MCF 10A (cell line): ENCODE results near the gene KIF1B. TPM values are rescaled to one million over a fixed set of nuclear protein-coding genes. Genes with fewer than 3 reads are reported as not detected.

Experiments
- BruUV-seq: library from RNA; stranded (reverse); fragments of 400-500 nt; replicated peaks from 2 replicates; lab custom pipeline; 2021; lab: Mats Ljungman, UMichigan
- CTCF ChIA-PET: fragments of 300-600 bp; sonication (Branson Sonifier 250); formaldehyde crosslinking; extraction: SDS; loops from one replicate; lab custom pipeline; 2021; ENCODE audit warnings: antibody characterized with exemption, inconsistent platforms; lab: Yijun Ruan, JAX
- POLR2A ChIA-PET: fragments of 300-600, 350-650 bp; sonication (Branson Sonifier 250); formaldehyde crosslinking; extraction: SDS; loops from one replicate; lab custom pipeline; 2020; ENCODE audit warnings: antibody characterized with exemption, inconsistent platforms; lab: Yijun Ruan, JAX
- DNase-seq: peaks from one replicate; pipeline ENCODE4 v3.0.0-alpha.2; 2018; ENCODE audit not compliant: unreplicated experiment
- H3K27ac Mint-ChIP-seq: one replicate; pipeline ENCODE4 v1.8.0; 2022; ENCODE audit warnings: mild to moderate bottlenecking, low read depth, mixed read lengths; ENCODE audit not compliant: unreplicated experiment
- H3K27me3 Mint-ChIP-seq: one replicate; pipeline ENCODE4 v1.8.0; 2022; ENCODE audit warnings: mixed read lengths; ENCODE audit not compliant: insufficient read depth, unreplicated experiment
- H3K36me3 Mint-ChIP-seq: one replicate; pipeline ENCODE4 v1.8.0; 2022; ENCODE audit warnings: mild to moderate bottlenecking, moderate library complexity, mixed read lengths; ENCODE audit not compliant: insufficient read depth, unreplicated experiment
- H3K4me1 Mint-ChIP-seq: one replicate; pipeline ENCODE4 v1.8.0; 2022; ENCODE audit warnings: mixed read lengths; ENCODE audit not compliant: insufficient read depth, unreplicated experiment
- H3K4me3 Mint-ChIP-seq: one replicate; pipeline ENCODE4 v1.8.0; 2022; ENCODE audit warnings: mild to moderate bottlenecking, moderate library complexity, mixed read lengths; ENCODE audit not compliant: unreplicated experiment
- H3K9me3 Mint-ChIP-seq: one replicate; pipeline ENCODE4 v1.8.0; 2022; ENCODE audit warnings: mixed read lengths; ENCODE audit not compliant: unreplicated experiment
- CTCF ChIP-seq: fragments of 200-600 bp; IDR thresholded peaks from one replicate; pipeline ENCODE4 v1.8.0; 2022; ENCODE audit warnings: antibody characterized with exemption, mild to moderate bottlenecking; ENCODE audit not compliant: unreplicated experiment
- intact Hi-C: fragments of 100-400 bp; cut with micrococcal nuclease; formaldehyde crosslinking; loops from 2 replicates; pipeline ENCODE4 v1.14.1; 2022
- total RNA-seq: library from RNA; stranded (reverse); gene quantifications from 2 replicates; pipeline ENCODE4 v1.2.3, GENCODE V29; 2022

The KIF1B gene
- total RNA-seq, 1 experiment from 2014 or later, result 35.9 TPM

- Mint-ChIP-seq H3K36me3 (peaks cover 51% of the 10 kb centered on the region), H3K27ac (no peak overlapping the region), H3K4me3 (no peak overlapping the region), H3K27me3 (no peaks in the 10 kb centered on the region), H3K4me1 (no peaks in the 10 kb centered on the region), H3K9me3 (no peaks in the 10 kb centered on the region)
- ChIA-PET POLR2A (no interaction called here), CTCF (no interaction called here)
- BruUV-seq, result no TSS peak
- DNase-seq, result no peak
- intact Hi-C loops, result no loop called here
- no peak for TF ChIP-seq CTCF
Observed at GRCh38 chr1:10179406-10180091, 30.8 kb upstream of the KIF1B start.

GRCh38 chr1:10181154-10181553 is 29.2 kb upstream of the KIF1B start:
- Mint-ChIP-seq H3K4me3 (no peak overlapping the region), H3K27me3 (no peaks in the 10 kb centered on the region), H3K4me1 (no peaks in the 10 kb centered on the region), H3K36me3 (peaks cover 44% of the 10 kb centered on the region), H3K27ac (no peak overlapping the region), H3K9me3 (no peaks in the 10 kb centered on the region)
- CTCF ChIA-PET, result no interaction called here
- POLR2A ChIA-PET, result no interaction called here
- no peak for DNase-seq
- BruUV-seq, result no TSS peak
- no peak for TF ChIP-seq CTCF
- intact Hi-C loops, result no loop called here

GRCh38 chr1:10185759-10186158 is 24.6 kb upstream of the KIF1B start:
- BruUV-seq, result no TSS peak
- H3K9me3 Mint-ChIP-seq, result peaks cover 7% of the 10 kb centered on the region
- H3K4me1 Mint-ChIP-seq, result no peaks in the 10 kb centered on the region
- no peak overlapping the region for H3K4me3 Mint-ChIP-seq
- POLR2A ChIA-PET, result no interaction called here
- no peak for DNase-seq
- no peak overlapping the region for H3K27ac Mint-ChIP-seq
- H3K36me3 Mint-ChIP-seq, result peaks cover 30% of the 10 kb centered on the region
- no peak for TF ChIP-seq CTCF
- CTCF ChIA-PET, result interaction anchor here (0.7 kb wide), 1 partner anchor 78 kb away, joined by 3 read pairs; no protein-coding TSS in a partner anchor
- intact Hi-C loops, result no loop called here
- no peaks in the 10 kb centered on the region for H3K27me3 Mint-ChIP-seq

GRCh38 chr1:10186331-10187025 is 23.9 kb upstream of the KIF1B start:
- Mint-ChIP-seq H3K4me1 (no peaks in the 10 kb centered on the region), H3K4me3 (no peak overlapping the region), H3K36me3 (peaks cover 23% of the 10 kb centered on the region), H3K27me3 (no peaks in the 10 kb centered on the region), H3K27ac (no peak overlapping the region), H3K9me3 (peaks cover 7% of the 10 kb centered on the region)
- TF ChIP-seq CTCF, result no peak
- ChIA-PET POLR2A (no interaction called here), CTCF (no interaction called here)
- DNase-seq, result no peak
- BruUV-seq, result no TSS peak
- intact Hi-C loops, result no loop called here
